NCI-H82 (cell line): ENCODE measurements around the gene MAD1L1.
"Not testable (repeated sequence)": the region's sequence is repeated elsewhere in the genome, so short reads cannot be mapped to it uniquely, and the experiment has no call there.

ENCODE experiments used
- DNase-seq: peaks from one replicate; lab custom pipeline; 2025; lab: John Stamatoyannopoulos, UW

MAD1L1 gene

GRCh38 chr7:1840744-1841143, 392.0 kb downstream of the MAD1L1 start:
- not testable (repeated sequence) for DNase-seq

- no peak for DNase-seq
Measured at GRCh38 chr7:1839701-1840100, 393.0 kb downstream of the MAD1L1 start.

DNA sequence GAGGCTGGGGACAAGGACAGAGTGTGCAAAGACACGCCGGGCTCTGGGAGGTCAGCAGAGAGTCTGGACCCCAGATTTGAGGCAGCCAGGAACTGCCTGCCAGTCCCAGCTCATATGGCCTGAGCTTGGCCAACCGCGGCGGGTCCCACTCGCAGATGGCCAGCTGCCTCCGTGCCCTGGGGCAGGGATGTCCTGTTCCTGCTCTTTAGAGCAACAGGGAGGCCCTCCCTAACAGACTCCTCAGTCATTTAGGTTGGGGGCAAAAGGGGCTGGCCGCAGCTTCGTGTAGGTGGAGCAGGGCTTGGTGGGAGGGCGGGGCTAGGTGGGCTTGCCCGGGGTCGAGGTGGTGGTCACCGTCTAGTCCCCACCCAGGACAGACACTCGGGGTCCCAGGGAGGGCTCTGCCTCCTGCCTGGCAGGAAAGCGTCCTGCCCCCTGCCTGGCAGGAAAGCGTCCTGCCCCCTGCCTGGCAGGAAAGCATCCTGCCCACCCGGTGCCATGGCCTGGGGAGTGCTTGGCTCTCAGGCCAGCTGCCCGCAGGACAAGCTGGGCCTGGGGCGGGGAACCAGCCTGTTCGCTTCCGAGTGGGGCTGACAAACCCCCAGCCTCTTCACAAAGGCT, 393.7 kb downstream of the MAD1L1 start:
- not testable (repeated sequence) for DNase-seq

DNA sequence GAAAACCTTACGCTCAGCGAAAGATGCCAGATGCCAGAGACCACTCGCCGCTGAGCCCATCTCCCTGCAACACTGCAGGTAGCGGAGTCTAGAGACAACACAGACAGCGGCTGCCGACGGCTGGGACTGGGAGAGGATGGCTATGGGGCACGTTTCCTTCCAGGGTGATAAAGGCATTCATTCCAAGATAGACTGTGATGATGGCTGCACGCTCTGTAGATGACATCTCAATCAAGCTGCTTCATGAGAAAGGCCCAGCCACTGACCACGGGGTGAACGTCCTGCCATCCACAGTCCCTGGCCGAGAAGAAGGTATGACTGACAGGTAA, 394.2 kb downstream of the MAD1L1 start:
- not testable (repeated sequence) for DNase-seq

DNA sequence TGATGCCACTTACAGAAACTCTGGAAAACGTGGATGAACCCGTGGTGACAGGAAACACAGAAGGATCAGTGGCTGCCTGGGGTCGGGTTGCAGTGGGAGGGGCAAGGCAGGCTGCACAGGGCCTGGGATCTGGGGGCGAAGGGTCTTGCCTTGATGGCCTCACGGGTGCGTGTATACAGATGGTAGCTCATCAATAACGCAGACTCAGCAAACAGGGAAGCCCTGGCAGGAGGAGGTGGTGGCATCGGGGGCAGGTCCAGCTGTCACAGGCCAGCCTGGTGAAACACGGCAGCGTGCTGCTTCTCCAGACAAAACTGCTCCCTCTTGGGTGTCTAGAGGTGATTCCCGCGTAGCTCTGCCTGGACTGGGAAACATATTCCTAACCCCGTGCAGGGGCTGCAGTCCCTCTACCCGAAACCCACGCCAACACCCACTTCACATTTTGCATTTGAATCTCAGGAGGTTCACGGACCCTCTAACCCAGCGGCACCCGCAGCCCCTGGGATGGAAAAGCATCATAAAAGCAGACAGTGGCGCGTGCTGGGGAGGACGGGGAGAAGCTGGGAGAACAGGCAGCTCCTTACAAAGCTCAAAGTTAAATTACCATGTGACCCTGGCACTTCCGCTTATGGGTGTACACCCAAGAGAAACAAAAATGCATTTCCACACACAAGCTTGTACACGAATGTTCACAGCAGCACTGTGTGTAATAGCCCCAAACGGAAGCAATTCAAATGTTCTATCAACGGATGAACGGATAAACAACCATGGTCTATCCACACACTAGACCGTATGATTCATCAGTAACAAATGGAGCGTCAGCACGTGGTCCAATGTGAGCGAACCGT, 394.8 kb downstream of the MAD1L1 start:
- DNase-seq: not testable (repeated sequence)

DNA sequence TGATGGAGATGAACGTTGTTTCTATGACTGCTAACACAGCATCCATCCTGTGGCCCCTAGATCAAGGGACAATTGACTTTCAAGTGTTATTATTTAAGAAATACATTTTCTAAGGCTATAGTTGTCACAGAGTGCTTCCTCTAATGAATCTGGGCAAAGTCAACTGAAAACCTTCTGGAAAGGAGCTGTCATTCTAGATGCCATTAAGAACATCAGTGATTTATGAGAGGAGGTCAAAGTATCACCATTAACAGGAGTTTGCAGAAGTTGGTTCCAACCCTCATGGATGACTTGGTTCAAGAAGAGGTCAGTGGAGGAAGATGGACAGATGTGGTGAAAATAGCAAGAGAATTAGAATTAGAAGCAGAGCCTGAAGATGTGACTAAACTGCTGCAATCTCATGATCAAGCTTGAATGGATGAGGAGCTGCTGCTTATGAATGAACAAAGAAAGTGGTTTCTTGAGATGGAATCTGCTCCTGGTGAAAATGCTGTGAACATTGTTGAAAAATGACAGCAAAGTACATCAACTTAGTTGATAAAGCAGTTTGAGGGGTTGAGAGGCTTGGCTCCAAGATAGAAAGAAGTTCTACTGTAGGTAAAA, 400.7 kb downstream of the MAD1L1 start:
- not testable (repeated sequence) for DNase-seq

DNA sequence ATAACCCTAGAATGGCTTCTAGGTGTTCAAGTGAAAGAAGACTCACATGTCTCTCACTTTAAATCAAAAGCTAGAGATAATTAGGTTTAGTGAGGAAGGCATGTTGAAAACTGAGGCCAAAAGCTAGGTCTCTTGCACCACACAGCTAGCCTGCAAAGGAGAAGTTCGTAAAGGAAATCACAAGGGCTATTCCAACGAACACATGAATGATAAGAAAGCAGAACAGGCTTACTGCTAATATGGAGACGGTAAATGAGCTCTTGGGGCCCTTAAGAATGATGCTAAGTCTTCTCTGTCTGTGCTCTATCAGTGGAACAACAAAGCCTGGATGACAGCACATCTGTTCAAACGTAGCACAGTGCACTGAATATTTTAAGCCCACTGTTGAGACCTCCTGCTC, 401.3 kb downstream of the MAD1L1 start:
- DNase-seq: not testable (repeated sequence)

- DNase-seq: not testable (repeated sequence)
Measured at GRCh38 chr7:1829668-1830067, 403.1 kb downstream of the MAD1L1 start.

- no peak for DNase-seq
Measured at GRCh38 chr7:1829111-1829510, 403.6 kb downstream of the MAD1L1 start.

GRCh38 chr7:1828170-1828569, 404.6 kb downstream of the MAD1L1 start:
- not testable (repeated sequence) for DNase-seq

DNA sequence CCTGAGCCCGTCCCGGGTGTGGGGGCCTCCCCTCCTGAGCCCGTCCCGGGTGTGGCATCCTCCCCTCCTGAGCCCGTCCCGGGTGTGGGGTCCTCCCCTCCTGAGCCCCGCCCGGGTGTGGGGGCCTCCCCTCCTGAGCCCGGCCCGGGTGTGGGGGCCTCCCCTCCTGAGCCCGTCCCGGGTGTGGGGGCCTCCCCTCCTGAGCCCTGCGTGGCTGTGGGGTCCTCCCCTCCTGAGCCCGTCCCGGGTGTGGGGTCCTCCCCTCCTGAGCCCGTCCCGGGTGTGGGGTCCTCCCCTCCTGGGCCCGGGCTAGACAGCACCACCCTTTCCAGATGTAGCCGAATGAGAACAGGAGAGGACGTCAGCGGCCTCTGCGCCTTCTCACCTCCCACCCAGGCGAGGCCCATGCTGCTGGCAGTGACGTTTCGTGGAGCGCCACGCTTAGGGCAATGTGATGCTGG, 405.2 kb downstream of the MAD1L1 start:
- not testable (repeated sequence) for DNase-seq

- not testable (repeated sequence) for DNase-seq
Measured at GRCh38 chr7:1826931-1827330, 405.8 kb downstream of the MAD1L1 start.

DNA sequence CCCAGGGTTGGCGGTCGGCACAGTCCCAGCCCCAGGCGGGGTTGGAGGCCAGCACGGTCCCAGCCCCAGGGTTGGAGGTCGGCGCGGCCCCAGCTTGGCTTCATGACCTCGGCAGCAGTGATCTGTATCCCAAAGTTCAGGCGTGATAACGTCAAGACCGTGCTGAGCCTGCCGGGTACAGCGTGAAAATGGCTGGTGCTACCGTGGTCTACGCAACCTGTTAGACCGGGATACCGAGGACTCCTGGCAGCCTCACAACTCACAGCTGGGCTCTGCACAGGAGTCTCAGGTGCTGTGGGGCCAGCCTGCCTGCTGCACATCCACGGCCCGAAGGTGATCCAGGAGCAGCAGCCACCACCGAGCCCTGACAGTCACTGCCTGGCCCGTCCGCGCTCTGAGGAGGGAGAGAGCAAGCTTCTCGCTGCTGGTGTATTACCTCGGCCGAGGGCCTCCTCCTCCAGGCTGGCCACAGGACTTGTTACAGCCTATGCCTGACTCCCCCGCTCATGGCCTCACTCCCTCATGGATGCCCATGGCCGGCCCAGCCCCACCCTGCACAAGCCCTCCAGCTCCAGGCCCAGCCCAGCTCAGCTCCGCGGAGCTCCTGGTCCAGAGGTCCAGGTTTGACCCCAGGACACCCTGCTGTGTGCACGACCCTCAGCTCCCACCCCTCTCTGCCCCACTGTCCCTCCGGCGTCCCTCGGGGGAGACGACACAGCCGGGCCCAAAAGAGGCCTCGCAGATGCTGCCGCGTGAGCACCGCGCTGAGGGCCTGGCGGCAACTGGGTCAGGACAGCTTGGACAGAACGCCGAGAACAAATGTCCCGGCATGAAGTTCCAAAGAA, 406.6 kb downstream of the MAD1L1 start:
- no peak for DNase-seq

- DNase-seq: not testable (repeated sequence)
Measured at GRCh38 chr7:1825647-1825896, 407.2 kb downstream of the MAD1L1 start.

DNA sequence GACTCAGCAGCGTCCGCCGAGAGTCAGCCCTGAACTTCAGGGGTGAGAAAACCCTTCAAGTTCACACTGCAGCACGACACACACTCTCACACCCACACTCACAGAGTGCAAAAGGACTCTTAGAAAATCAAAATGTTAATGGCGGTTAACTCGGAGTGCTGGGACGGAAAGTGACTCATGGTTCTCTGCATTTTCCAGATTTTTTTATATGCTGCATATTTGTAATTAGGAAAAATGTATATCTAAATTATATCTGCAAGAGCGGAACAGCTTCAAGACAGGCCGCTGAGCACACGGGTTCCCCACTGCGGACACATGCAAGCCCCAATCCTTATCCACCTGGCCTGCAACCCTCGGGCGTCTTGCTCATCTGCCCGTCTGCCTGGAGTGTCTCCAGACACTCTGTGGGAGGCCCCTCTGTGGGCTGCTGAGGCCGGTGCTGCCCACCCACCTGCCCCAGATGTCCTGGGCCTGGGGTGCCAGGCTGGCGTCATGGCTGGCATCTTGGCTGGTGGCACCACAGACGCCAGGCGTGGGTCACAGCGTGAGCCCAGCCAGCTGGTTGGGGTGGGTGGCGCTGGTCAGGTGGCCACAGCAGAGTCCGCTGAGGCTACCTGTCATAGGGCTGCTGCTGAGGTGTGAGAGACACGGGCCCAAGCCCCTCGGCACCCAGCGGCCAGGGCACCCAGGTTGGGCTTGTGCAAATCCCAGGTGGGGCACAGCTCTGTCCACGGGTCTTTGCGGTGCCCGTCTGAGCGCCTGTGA, 407.7 kb downstream of the MAD1L1 start:
- DNase-seq: not testable (repeated sequence)

DNA sequence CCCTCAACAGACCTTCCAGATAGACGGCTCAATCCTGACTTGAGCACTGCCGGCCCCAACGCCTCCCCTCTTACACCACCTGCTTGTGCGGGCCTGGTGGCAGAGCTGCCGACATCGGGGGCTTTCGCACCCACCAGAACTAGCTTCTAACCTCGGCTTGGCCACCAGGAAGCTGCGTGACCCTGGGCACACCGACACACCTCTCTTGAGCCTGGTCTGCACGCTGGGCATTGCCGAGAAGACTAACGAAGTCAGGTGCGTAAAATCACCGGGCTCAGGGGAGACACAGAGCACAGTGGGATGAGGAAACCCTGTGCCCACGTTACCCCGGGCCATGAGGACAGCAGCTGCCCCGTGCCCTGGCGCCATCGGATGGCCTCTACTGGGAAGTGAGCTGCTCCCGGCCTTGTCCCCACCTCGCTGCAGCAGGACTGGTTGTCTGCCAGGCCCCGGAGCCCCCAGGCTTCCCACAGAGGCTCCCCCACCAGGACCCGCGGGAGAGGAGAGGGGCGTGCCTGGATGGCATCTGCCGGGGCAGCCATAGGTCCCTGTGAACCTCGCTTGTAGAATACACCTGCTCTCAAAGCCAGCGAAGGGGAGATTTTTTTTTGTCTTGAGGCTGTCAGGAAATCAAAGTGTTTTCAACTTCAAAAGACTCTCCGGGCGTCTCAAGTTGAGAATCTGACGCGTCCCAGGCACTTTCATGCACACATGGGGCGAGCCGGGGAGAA, 408.4 kb downstream of the MAD1L1 start:
- not testable (repeated sequence) for DNase-seq

DNA sequence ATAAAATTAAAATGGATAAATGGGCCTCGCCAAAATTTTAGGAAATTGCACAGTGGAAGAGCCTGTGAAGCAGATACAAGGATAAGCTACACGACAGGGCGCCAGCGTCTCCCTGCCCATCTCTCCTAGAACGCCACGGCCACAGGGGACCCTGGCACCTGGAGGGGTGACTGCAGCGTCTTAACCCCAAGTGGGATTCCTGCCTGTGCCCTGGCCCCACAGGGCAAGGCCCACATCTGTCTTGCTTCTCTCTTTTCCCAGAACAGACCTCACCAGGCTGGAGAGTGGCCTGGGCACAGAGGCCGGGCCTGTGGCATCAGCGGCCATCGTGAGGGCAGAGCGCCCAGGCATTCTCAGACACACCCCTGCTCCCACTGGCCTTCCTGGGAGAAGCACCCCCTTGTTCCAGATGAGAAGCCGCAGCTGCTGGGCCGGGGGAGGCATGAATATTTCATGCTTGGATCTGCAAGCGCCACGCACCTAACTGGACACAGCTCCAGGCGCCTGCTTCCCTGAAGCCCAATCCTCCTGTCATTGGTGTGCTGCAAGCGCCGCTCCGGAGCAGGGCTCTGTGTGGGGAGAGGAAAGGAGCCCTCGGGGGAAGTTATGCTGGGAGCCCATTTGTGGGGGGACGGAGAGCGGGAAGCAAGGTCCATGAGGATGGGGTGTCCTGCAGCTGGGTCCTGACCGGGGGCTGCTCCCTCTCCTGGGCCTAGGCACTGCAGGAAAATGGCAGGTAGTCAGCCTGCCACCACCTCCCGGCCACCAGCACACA, 409.2 kb downstream of the MAD1L1 start:
- DNase-seq: no peak

- DNase-seq: no peak
Measured at GRCh38 chr7:1819259-1819841, 413.4 kb downstream of the MAD1L1 start.

DNA sequence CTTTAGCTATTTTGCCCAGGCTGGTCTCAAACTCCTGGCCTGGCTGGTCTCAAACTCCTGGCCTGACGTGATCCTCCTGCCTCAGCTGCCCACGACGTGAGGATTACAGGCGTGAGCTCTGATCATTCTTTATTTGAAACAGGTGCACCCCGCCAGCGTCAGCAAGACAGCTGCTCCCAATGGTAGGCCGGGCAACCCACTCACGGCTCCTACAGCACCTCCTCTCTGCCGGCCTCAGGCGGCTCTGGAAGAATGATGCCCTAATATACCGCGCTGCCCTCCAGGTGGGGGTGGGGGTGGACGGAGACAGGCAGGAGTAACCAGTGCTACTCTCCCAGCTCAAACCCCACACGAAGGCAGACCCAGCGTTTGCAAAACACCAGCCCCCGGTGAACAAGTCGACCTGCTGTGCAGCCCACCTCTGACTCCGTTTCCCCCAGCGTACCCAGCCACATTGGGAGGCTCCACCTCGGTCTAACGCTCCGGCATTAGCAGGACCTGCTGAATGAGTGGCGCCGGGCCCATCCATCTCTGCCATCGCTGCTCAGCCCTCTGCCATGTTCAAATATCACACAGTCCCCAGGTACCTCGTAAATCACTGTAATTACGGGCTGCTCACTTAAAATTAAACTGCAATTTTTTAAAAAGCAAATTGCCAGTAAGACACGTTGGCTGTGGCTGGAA, 414.0 kb downstream of the MAD1L1 start:
- peak; percentile 23 for DNase-seq
